ENCODE measurements around the gene RANBP17. TPM values are rescaled to one million over a fixed set of nuclear protein-coding genes. Genes with fewer than 3 reads are reported as not detected.

Gene RANBP17
- total RNA-seq, 1 experiment from 2014 or later, result 6.0 TPM

DNA sequence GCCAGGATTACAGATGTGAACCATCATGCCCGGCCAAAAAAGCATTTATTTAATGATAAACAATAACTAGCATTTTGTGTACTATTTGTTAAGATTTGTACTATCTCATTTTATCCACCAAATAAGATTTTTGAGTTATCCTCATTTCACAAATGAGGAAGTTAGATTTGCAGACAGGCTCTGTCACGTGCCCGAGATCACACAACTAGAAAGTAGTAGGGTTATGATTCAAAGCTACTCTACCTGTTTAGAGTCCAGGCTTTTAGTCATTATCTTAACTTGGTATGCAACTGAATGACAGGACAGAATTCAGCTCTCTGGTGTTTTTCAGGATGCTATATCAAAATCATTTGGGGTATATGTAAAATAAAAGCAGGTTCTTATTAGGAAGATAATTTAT is 20.5 kb downstream of the RANBP17 start:
- Histone ChIP-seq H3K4me1 (ENCODE audit: insufficient read depth, low read length) (no peaks in the 10 kb centered on the region), H2AFZ (ENCODE audit: low read length) (no peak overlapping the region), H3K27me3 (ENCODE audit: low read length) (no peaks in the 10 kb centered on the region), H4K20me1 (ENCODE audit: low read length) (no peaks in the 10 kb centered on the region), H3K4me3 (ENCODE audit: low read length) (no peak overlapping the region), H3K36me3 (ENCODE audit: low read depth, low read length) (no peaks in the 10 kb centered on the region), H3K9me2 (replicated peaks; ENCODE audit: low read length) (no peaks in the 10 kb centered on the region), H3K9me3 (ENCODE audit: low read length) (no peaks in the 10 kb centered on the region), H3K79me2 (ENCODE audit: low read length) (no peaks in the 10 kb centered on the region), H3K27ac (ENCODE audit: low read length) (no peak overlapping the region), H3K4me2 (ENCODE audit: low read length) (no peak overlapping the region), H3K9ac (ENCODE audit: low read length) (no peak overlapping the region), H3F3A (ENCODE audit: low read length, unreplicated experiment) (no peaks in the 10 kb centered on the region)
- TF ChIP-seq EZH2phosphoT487 (IDR thresholded peaks at IDR 0.05; ENCODE audit: borderline replicate concordance, low read length), result no peak
- no peak for TF ChIP-seq EZH2 (IDR thresholded peaks at IDR 0.05; ENCODE audit: low read length, unreplicated experiment)
- TF ChIP-seq, protein P1, sequence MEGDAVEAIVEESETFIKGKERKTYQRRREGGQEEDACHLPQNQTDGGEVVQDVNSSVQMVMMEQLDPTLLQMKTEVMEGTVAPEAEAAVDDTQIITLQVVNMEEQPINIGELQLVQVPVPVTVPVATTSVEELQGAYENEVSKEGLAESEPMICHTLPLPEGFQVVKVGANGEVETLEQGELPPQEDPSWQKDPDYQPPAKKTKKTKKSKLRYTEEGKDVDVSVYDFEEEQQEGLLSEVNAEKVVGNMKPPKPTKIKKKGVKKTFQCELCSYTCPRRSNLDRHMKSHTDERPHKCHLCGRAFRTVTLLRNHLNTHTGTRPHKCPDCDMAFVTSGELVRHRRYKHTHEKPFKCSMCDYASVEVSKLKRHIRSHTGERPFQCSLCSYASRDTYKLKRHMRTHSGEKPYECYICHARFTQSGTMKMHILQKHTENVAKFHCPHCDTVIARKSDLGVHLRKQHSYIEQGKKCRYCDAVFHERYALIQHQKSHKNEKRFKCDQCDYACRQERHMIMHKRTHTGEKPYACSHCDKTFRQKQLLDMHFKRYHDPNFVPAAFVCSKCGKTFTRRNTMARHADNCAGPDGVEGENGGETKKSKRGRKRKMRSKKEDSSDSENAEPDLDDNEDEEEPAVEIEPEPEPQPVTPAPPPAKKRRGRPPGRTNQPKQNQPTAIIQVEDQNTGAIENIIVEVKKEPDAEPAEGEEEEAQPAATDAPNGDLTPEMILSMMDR (conservative IDR thresholded peaks at IDR 0.05; ENCODE audit: low read depth, low read length), result no peak
- POLR2A ChIA-PET (ENCODE audit: unreplicated experiment), result no interaction called here
- CTCF ChIA-PET, result no interaction called here
- intact Hi-C loops (cut with micrococcal nuclease), result no loop called here
- no peak for ATAC-seq
- no TSS peak for BruUV-seq (replicated peaks)
- no peak for DNase-seq

DNA sequence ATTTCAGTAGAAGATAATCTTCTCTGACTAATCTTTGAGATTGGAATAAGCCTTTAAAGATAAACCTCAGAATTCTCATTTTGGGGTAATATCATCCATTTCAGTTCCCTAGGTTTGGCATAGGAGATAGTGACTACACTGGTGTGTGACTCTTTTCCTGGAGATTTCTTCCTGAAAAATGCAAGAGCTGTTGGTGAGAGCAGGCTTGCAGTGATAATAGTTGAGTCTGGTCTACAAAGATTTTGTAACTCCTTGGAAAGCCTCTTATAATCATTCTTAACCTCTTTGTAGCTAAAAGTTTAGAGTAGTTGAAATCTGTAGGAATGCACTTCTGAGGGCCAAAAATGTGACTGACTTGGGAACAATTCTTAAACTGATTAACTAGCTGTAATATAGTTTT is 23.4 kb downstream of the RANBP17 start:
- H2AFZ ChIP-seq (ENCODE audit: low read length), result no peak overlapping the region
- no peaks in the 10 kb centered on the region for H4K20me1 ChIP-seq (ENCODE audit: low read length)
- TF ChIP-seq EZH2phosphoT487 (IDR thresholded peaks at IDR 0.05; ENCODE audit: borderline replicate concordance, low read length) (no peak), EZH2 (IDR thresholded peaks at IDR 0.05; ENCODE audit: low read length, unreplicated experiment) (no peak)
- TF ChIP-seq, protein P1 (conservative IDR thresholded peaks at IDR 0.05; ENCODE audit: low read depth, low read length), result no peak
- H3K27ac ChIP-seq (ENCODE audit: low read length), result no peak overlapping the region
- H3K27me3 ChIP-seq (ENCODE audit: low read length), result no peaks in the 10 kb centered on the region
- POLR2A ChIA-PET (ENCODE audit: unreplicated experiment), result no interaction called here
- CTCF ChIA-PET, result no interaction called here
- DNase-seq, result no peak
- no peak overlapping the region for H3K4me3 ChIP-seq (ENCODE audit: low read length)
- no peaks in the 10 kb centered on the region for H3K79me2 ChIP-seq (ENCODE audit: low read length)
- H3K9me2 ChIP-seq (replicated peaks; ENCODE audit: low read length), result no peaks in the 10 kb centered on the region
- H3K4me2 ChIP-seq (ENCODE audit: low read length), result no peak overlapping the region
- no TSS peak for BruUV-seq (replicated peaks)
- no peaks in the 10 kb centered on the region for H3K36me3 ChIP-seq (ENCODE audit: low read depth, low read length)
- no peak overlapping the region for H3K9ac ChIP-seq (ENCODE audit: low read length)
- no peaks in the 10 kb centered on the region for H3K9me3 ChIP-seq (ENCODE audit: low read length)
- no peaks in the 10 kb centered on the region for H3F3A ChIP-seq (ENCODE audit: low read length, unreplicated experiment)
- no peak for ATAC-seq
- intact Hi-C loops (cut with micrococcal nuclease), result no loop called here
- H3K4me1 ChIP-seq (ENCODE audit: insufficient read depth, low read length), result no peaks in the 10 kb centered on the region

DNA sequence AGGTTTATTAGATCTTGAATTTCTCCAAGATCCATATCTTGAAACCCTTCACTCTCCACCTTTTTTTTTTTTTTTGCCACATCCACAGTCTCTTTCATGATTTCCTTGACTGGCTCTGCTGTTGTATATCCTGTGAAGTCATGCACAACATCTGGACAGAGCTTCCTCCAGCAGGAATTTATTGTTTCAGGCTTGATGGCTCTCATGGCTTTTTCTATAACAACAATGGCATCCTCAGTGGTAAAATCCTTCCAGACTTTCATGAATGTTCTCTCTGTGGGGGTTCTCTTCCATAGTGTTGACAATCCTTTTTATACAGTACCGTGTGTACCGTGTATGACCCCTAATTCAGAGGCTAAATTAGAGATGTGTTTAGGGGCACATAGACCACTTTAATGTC is 24.0 kb downstream of the RANBP17 start:
- POLR2A ChIA-PET (ENCODE audit: unreplicated experiment), result no interaction called here
- no peaks in the 10 kb centered on the region for H3K36me3 ChIP-seq (ENCODE audit: low read depth, low read length)
- no peak overlapping the region for H3K9ac ChIP-seq (ENCODE audit: low read length)
- no TSS peak for BruUV-seq (replicated peaks)
- no peak for ATAC-seq
- H2AFZ ChIP-seq (ENCODE audit: low read length), result no peak overlapping the region
- no peaks in the 10 kb centered on the region for H3K9me3 ChIP-seq (ENCODE audit: low read length)
- no peak for DNase-seq
- H3K4me3 ChIP-seq (ENCODE audit: low read length), result no peak overlapping the region
- peaks cover 1% of the 10 kb centered on the region for H3K4me1 ChIP-seq (ENCODE audit: insufficient read depth, low read length)
- no peak overlapping the region for H3K4me2 ChIP-seq (ENCODE audit: low read length)
- intact Hi-C loops (cut with micrococcal nuclease), result no loop called here
- H4K20me1 ChIP-seq (ENCODE audit: low read length), result no peaks in the 10 kb centered on the region
- H3K27ac ChIP-seq (ENCODE audit: low read length), result no peak overlapping the region
- CTCF ChIA-PET, result no interaction called here
- H3K9me2 ChIP-seq (replicated peaks; ENCODE audit: low read length), result no peaks in the 10 kb centered on the region
- TF ChIP-seq, protein P1 (conservative IDR thresholded peaks at IDR 0.05; ENCODE audit: low read depth, low read length), result no peak
- TF ChIP-seq EZH2 (IDR thresholded peaks at IDR 0.05; ENCODE audit: low read length, unreplicated experiment), result no peak
- TF ChIP-seq EZH2phosphoT487 (IDR thresholded peaks at IDR 0.05; ENCODE audit: borderline replicate concordance, low read length), result no peak
- H3F3A ChIP-seq (ENCODE audit: low read length, unreplicated experiment), result no peaks in the 10 kb centered on the region
- H3K79me2 ChIP-seq (ENCODE audit: low read length), result no peaks in the 10 kb centered on the region
- no peaks in the 10 kb centered on the region for H3K27me3 ChIP-seq (ENCODE audit: low read length)
